BJ (cell line): ENCODE results near the gene MVB12B. TPM values are rescaled to one million over a fixed set of nuclear protein-coding genes. Genes with fewer than 3 reads are reported as not detected.

Experiments used
- CTCF ChIA-PET: fragments of 350-600 bp; formaldehyde crosslinking; extraction: SDS; loops from one replicate; lab custom pipeline; 2021; ENCODE audit warnings: antibody characterized with exemption, inconsistent platforms; lab: Yijun Ruan, JAX
- POLR2A ChIA-PET: fragments of 300-600 bp; sonication (Branson Sonifier 250); formaldehyde crosslinking; extraction: SDS; loops from one replicate; lab custom pipeline; 2021; ENCODE audit warnings: antibody characterized with exemption; lab: Charles Lee
- DNase-seq: peaks from one replicate; pipeline ENCODE4 v3.0.0-alpha.2; 2011; ENCODE audit warnings: low read depth
- H3K27me3 ChIP-seq: 2 replicates; pipeline ENCODE4 v1.6.0; 2011; ENCODE audit warnings: low read length; ENCODE audit not compliant: control insufficient read depth, insufficient read depth
- H3K36me3 ChIP-seq: 2 replicates; pipeline ENCODE4 v1.5.1; 2011; ENCODE audit warnings: low read length; ENCODE audit not compliant: control insufficient read depth, insufficient read depth
- H3K4me3 ChIP-seq: 2 replicates; pipeline ENCODE4 v1.5.1; 2011; ENCODE audit warnings: low read depth, mild to moderate bottlenecking, control low read depth, low read length
- CTCF ChIP-seq: IDR thresholded peaks from 2 replicates; pipeline ENCODE4 v1.5.1; 2011; ENCODE audit warnings: low read depth, mild to moderate bottlenecking, control low read depth, inconsistent platforms, low read length, moderate library complexity; ENCODE audit not compliant: insufficient read depth
- polyA plus RNA-seq: library from polyadenylated mRNA; depleted of rRNA; stranded (reverse); fragments of >200 nt; gene quantifications from 2 replicates; pipeline ENCODE4 v1.2.3, GENCODE V29; 2011

The MVB12B gene
- polyA plus RNA-seq, 1 experiment = 2.7 TPM

- no peak for DNase-seq
- no peak overlapping the region for H3K4me3 ChIP-seq
- no peak for TF ChIP-seq CTCF
- ChIA-PET CTCF (interaction anchor here (1.4 to 12.1 kb wide), 4 partner anchors 7 to 38 kb away, joined by 3 to 137 read pairs (median 27); no protein-coding TSS in a partner anchor), POLR2A (no interaction called here)
- H3K36me3 ChIP-seq = no peaks in the 10 kb centered on the region
- peaks cover 6% of the 10 kb centered on the region for H3K27me3 ChIP-seq
These were observed 192.1 kb downstream of the MVB12B start for GRCh38 chr9:126518763-126519162.

- no peak overlapping the region for H3K4me3 ChIP-seq
- no peaks in the 10 kb centered on the region for H3K36me3 ChIP-seq
- TF ChIP-seq CTCF = no peak
- peaks cover 10% of the 10 kb centered on the region for H3K27me3 ChIP-seq
- ChIA-PET CTCF (interaction anchor here (1.4 kb wide), 1 partner anchor 38 kb away, joined by 3 read pairs; no protein-coding TSS in a partner anchor), POLR2A (no interaction called here)
- DNase-seq = no peak
These were observed 193.2 kb downstream of the MVB12B start for GRCh38 chr9:126519660-126520420.

GRCh38 chr9:126520453-126520852, 193.8 kb downstream of the MVB12B start:
- POLR2A ChIA-PET = no interaction called here
- Histone ChIP-seq H3K36me3 (no peaks in the 10 kb centered on the region), H3K4me3 (no peak overlapping the region), H3K27me3 (peaks cover 10% of the 10 kb centered on the region)
- CTCF ChIA-PET = interaction anchor here (1.4 kb wide), 1 partner anchor 38 kb away, joined by 3 read pairs; no protein-coding TSS in a partner anchor
- no peak for TF ChIP-seq CTCF
- no peak for DNase-seq

GRCh38 chr9:126521089-126521488, 194.5 kb downstream of the MVB12B start:
- Histone ChIP-seq H3K36me3 (no peaks in the 10 kb centered on the region), H3K27me3 (peaks cover 10% of the 10 kb centered on the region), H3K4me3 (no peak overlapping the region)
- no peak for TF ChIP-seq CTCF
- ChIA-PET POLR2A (no interaction called here), CTCF (no interaction called here)
- DNase-seq = no peak

GRCh38 chr9:126521551-126521950, 194.9 kb downstream of the MVB12B start:
- DNase-seq = no peak
- no peaks in the 10 kb centered on the region for H3K36me3 ChIP-seq
- TF ChIP-seq CTCF = no peak
- no peak overlapping the region for H3K4me3 ChIP-seq
- ChIA-PET POLR2A (no interaction called here), CTCF (no interaction called here)
- H3K27me3 ChIP-seq = peaks cover 10% of the 10 kb centered on the region
